ENCODE results near the gene OSBPL9.

DNA sequence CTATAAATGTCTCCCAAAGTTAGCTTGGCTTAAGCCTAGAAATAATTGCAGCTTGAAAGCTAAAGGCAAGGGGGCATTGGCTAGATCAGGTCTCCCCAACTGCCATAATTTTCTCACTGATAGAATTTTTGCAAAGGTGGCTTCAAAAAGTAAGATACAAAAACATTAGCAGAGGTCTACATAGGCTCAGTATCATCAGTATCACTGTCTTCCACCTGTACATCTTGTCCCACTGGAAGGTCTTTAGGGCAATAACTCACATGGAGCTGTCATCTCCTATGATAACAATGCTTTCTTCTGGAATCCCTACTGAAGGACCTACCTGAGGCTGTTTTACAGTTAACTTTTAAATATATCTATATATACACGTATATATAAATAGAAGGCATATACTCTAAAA lies 14.9 kb downstream of the OSBPL9 start:
- no peak for TF ChIP-seq ZFX (IDR thresholded peaks at IDR 0.05; ENCODE audit: borderline replicate concordance)
- TF ChIP-seq, protein P1, sequence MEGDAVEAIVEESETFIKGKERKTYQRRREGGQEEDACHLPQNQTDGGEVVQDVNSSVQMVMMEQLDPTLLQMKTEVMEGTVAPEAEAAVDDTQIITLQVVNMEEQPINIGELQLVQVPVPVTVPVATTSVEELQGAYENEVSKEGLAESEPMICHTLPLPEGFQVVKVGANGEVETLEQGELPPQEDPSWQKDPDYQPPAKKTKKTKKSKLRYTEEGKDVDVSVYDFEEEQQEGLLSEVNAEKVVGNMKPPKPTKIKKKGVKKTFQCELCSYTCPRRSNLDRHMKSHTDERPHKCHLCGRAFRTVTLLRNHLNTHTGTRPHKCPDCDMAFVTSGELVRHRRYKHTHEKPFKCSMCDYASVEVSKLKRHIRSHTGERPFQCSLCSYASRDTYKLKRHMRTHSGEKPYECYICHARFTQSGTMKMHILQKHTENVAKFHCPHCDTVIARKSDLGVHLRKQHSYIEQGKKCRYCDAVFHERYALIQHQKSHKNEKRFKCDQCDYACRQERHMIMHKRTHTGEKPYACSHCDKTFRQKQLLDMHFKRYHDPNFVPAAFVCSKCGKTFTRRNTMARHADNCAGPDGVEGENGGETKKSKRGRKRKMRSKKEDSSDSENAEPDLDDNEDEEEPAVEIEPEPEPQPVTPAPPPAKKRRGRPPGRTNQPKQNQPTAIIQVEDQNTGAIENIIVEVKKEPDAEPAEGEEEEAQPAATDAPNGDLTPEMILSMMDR (IDR thresholded peaks at IDR 0.05): no peak

Data from 22Rv1 (cell line).